IPS-20b (cell line): Measurements from ENCODE around the gene AZIN2.
"Not testable (repeated sequence)": the region's sequence is repeated elsewhere in the genome, so short reads cannot be mapped to it uniquely, and the experiment has no call there.

ENCODE experiments used
- H3K27ac ChIP-seq: one replicate; pipeline ENCODE4 v1.5.1; 2013; ENCODE audit warnings: low read length
- H3K27me3 ChIP-seq: 2 replicates; pipeline ENCODE4 v1.6.1; 2013; ENCODE audit warnings: mild to moderate bottlenecking, low read length, inconsistent platforms; ENCODE audit not compliant: insufficient read depth
- H3K36me3 ChIP-seq: 2 replicates; pipeline ENCODE4 v1.6.1; 2013; ENCODE audit warnings: low read depth, mild to moderate bottlenecking, inconsistent platforms, low read length, moderate library complexity; ENCODE audit not compliant: insufficient read depth
- H3K4me1 ChIP-seq: 2 replicates; pipeline ENCODE4 v1.6.1; 2013; ENCODE audit warnings: mild to moderate bottlenecking, control low read depth, inconsistent platforms, low read length, moderate library complexity; ENCODE audit not compliant: insufficient read depth
- H3K4me3 ChIP-seq: 2 replicates; pipeline ENCODE4 v1.5.1; 2013; ENCODE audit warnings: mild to moderate bottlenecking, low read length, inconsistent platforms
- H3K9ac ChIP-seq: 2 replicates; pipeline ENCODE4 v1.6.1; 2013; ENCODE audit warnings: low read depth, mild to moderate bottlenecking, inconsistent platforms, low read length, moderate library complexity
- H3K9me3 ChIP-seq: 2 replicates; pipeline ENCODE4 v1.6.1; 2013; ENCODE audit warnings: mild to moderate bottlenecking, low read depth, low read length, inconsistent platforms; ENCODE audit not compliant: insufficient read depth

The AZIN2 gene

DNA sequence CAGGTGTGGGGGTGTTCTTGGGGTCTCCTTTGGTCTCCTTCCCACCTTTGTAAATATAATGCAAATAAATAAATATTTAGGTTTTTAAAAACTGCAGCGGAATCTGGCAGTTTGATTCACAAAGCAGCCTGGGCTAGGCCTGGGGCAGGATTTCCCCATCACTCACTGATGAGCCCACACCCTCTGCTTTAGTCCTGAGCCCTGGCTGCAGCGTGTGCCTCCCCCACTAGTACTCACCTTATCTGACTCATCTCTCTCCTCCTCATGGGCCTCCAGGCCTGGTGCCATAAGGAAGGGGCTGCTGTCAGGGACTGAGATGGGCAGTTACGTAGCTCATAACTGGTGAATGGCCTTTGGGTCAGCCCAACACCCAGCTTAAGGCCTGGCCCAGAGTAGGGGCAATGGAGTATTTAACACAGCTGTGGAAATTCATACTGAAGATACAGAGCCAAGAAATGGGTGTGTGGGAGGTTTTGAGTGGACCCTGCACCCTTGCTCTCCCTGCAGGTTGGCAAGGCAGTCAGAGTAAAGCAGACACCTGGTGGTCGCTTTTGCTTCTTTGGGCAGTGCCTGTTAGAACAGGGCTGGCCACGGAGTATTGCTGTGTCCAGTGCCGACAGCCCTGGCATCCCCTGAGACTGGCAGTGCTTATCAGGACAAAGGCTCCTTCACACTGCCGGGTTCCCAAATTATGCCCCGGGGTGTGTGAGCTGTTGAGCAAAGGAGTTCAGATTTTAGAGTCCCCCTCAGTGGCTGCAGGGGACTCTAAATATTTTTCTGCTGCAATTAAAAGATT lies 39.7 kb downstream of the AZIN2 start:
- Histone ChIP-seq H3K9ac (no peak overlapping the region), H3K36me3 (no peaks in the 10 kb centered on the region), H3K27me3 (peaks cover 32% of the 10 kb centered on the region), H3K4me1 (no peaks in the 10 kb centered on the region), H3K9me3 (no peaks in the 10 kb centered on the region), H3K4me3 (no peak overlapping the region), H3K27ac (no peak overlapping the region)

DNA sequence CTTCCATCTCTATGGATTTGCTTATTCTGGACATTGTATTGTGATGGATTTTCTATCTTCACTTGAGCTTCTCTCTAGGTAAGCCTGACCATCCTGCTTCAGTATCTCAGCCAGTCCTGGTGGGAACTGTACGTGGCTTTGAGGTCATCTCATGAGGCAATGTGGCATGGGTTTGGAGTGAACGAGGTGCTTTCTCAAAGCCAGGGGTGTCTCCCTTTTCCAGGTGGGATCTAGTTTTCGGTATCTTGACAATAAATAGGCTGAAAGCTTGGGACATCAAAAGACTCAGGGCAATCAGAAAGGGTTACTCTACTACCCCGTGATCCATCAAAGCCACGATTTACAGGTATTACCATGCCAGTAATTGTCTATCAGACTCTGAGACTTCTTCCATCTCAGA lies 40.8 kb downstream of the AZIN2 start:
- Histone ChIP-seq H3K27me3 (peaks cover 40% of the 10 kb centered on the region), H3K36me3 (no peaks in the 10 kb centered on the region), H3K4me1 (no peaks in the 10 kb centered on the region), H3K27ac (no peak overlapping the region), H3K9me3 (no peaks in the 10 kb centered on the region), H3K9ac (no peak overlapping the region), H3K4me3 (no peak overlapping the region)

DNA sequence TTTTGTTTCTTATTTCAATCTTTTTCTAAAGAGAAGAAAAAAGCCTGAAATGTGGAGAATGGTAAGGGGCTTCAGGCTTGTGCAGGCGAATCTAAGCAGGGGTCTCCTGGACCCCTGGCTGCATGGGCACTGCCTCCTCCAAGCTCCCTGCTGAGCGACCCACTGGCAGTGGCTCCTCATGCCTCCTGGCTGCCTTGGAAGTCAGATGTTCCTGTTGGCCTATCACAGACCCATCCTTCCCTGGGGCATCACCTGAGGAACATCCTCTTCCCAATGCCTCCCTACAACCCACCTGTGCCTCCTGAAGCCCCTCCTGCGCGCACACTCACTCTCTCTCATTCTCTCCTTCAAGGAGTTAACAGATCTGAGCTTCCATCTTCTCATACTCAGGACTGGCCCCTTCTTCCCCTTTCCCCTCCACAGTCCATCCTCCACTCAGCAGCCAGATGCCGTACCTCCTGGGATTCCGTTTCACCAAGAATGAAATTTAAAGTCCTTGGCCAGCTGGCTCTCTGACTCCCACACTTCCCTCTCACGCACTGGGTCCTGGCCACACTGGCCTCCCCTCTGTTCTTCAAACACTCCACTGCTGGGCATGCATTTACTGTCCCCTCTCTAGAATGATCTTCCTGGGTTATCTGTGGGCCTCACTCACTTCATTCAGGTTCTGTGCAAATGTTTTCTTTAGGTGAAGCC lies 41.7 kb downstream of the AZIN2 start:
- no peak overlapping the region for H3K9ac ChIP-seq
- peaks cover 40% of the 10 kb centered on the region for H3K27me3 ChIP-seq
- H3K36me3 ChIP-seq = no peaks in the 10 kb centered on the region
- H3K9me3 ChIP-seq = no peaks in the 10 kb centered on the region
- H3K4me1 ChIP-seq = no peaks in the 10 kb centered on the region
- no peak overlapping the region for H3K27ac ChIP-seq
- H3K4me3 ChIP-seq = no peak overlapping the region

DNA sequence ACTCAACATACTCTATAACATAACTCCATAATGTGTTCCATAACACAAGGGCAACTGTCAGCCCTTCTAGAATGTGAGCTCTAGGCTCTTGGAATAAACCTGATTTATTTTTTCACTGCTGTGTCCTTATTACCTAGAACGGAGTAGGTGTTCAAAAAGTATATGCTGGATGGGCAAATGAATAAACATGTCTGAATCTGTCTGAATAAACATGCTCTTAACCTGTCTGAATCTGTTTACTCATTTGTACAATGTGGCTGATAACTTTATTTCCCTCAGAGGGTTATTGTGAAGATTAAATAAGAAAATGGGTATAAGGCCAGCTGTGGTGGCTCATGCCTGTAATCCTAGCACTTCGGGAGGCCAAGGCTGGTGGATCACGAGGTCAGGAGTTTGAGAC lies 42.3 kb downstream of the AZIN2 start:
- no peak overlapping the region for H3K27ac ChIP-seq
- no peaks in the 10 kb centered on the region for H3K36me3 ChIP-seq
- no peaks in the 10 kb centered on the region for H3K4me1 ChIP-seq
- no peak overlapping the region for H3K4me3 ChIP-seq
- H3K9ac ChIP-seq = no peak overlapping the region
- H3K9me3 ChIP-seq = no peaks in the 10 kb centered on the region
- peaks cover 40% of the 10 kb centered on the region for H3K27me3 ChIP-seq

DNA sequence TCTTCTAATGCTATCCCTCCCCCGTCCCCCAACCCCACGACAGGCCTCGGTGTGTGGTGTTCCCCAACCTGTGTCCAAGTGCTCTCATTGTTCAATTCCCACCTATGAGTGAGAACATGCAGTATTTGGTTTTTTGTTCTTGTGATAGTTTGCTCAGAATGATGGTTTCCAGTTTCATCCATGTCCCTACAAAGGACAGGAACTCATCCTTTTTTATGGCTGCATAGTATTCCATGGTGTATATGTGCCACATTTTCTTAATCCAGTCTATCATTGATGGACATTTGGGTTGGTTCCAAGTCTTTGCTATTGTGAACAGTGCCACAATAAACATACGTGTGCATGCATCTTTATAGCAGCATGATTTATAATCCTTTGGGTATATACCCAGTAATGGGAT lies 43.7 kb downstream of the AZIN2 start:
- not testable (repeated sequence) for H3K9me3 ChIP-seq, H3K9ac ChIP-seq, H3K4me1 ChIP-seq, H3K4me3 ChIP-seq, H3K27ac ChIP-seq, H3K36me3 ChIP-seq
- peaks cover 32% of the 10 kb centered on the region for H3K27me3 ChIP-seq

DNA sequence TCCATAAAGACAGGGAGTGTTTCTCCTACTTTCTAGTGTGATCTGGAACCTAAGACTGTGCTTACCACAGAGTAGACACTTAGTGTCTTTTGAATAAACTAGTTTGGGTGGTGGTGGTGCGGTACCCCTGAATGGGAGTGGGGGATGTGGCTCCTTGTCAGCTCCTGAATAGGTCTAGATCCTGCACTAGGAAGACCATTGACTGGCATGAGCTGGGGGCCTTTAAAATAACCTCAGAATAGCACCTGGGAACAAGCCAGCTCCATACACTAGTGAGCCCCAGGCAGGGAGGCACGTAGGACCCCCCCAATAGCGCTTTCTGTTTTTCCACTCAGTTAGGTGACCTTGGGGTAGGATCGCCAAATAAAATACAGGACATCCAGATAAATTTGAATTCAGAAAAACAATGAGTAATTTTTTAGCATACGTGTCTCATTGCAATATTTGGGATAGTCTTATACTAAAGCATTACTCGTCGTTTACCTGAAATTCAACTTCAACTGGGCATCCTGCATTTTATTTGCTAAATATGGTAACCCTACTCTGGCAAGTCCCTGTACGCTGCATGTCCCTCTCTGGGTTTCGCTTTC lies 45.6 kb downstream of the AZIN2 start:
- H3K9me3 ChIP-seq = no peaks in the 10 kb centered on the region
- no peaks in the 10 kb centered on the region for H3K36me3 ChIP-seq
- H3K27ac ChIP-seq = no peak overlapping the region
- H3K4me3 ChIP-seq = peak overlapping the region; percentile 93
- peaks cover 31% of the 10 kb centered on the region for H3K27me3 ChIP-seq
- peak overlapping the region; percentile 92; the same call in 1 of the 2 replicates for H3K9ac ChIP-seq
- peaks cover 4% of the 10 kb centered on the region; the same call in 1 of the 2 replicates for H3K4me1 ChIP-seq

DNA sequence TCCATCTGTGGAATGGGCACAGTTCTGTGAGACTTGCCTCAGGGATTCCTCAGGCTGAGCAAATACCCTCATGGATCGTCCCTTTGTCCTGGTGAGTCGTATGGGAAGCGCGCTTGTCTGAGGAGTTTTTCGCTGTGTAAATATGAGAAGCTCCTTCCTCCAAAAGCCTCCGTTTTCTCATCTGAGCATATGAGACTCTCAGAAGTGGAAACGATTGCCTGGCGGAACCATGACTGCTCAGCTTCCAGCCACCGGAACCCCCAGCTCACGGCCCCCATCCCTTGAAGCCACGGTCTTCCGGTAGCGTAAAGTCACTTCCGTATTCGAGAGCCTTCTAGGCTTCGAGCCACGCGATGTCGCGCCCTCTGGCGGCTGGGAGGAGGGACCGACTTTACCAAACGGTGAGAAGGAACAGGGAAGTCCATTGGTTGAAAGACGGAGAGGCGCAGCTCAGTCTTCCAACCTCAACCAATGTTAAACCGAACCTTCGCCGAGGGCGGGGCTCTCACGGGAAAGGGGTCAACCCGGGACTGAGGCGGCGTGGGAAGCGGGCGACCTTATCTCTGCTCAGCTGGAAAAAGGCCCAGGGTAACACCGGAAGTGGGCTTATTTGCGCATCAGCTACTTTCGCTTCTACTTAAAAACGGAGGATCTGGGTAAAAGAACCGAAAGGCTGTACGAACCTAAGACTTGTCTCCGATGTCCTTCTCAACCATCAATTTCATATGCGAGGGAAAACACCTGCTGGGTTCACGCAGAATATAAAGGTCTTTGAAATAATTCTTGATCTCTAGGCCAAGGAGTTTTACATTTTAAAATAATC lies 46.3 kb downstream of the AZIN2 start:
- no peaks in the 10 kb centered on the region for H3K9me3 ChIP-seq
- peak overlapping the region; percentile 93 for H3K4me3 ChIP-seq
- H3K9ac ChIP-seq = peak overlapping the region; percentile 92; the same call in 1 of the 2 replicates
- H3K36me3 ChIP-seq = no peaks in the 10 kb centered on the region
- H3K27me3 ChIP-seq = peaks cover 24% of the 10 kb centered on the region
- H3K27ac ChIP-seq = no peak overlapping the region
- peaks cover 4% of the 10 kb centered on the region; the same call in 1 of the 2 replicates for H3K4me1 ChIP-seq

DNA sequence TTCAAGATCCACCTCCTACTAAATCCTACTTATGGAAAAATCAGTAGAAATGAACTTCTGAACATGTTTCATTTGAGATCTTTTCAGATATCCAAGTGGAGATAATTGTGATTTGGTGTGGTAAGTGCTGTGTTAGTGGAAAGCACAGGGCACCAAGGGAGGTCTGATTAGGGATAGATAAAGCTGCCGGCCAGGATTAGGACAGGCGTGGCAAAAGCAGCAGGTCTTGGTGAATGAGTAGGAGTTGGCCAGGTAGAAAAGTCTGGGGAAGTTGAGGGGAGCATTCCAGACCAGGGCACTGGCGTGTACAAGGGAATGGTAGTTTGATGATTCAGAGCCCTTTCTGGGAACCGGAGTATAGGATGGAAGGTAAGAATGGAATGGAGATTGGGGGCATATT lies 47.8 kb downstream of the AZIN2 start:
- no peaks in the 10 kb centered on the region for H3K36me3 ChIP-seq
- H3K27me3 ChIP-seq = peaks cover 12% of the 10 kb centered on the region; the same call in 1 of the 2 replicates
- peaks cover 4% of the 10 kb centered on the region; the same call in 1 of the 2 replicates for H3K4me1 ChIP-seq
- no peak overlapping the region for H3K27ac ChIP-seq
- no peak overlapping the region for H3K9ac ChIP-seq
- no peak overlapping the region for H3K4me3 ChIP-seq
- no peaks in the 10 kb centered on the region for H3K9me3 ChIP-seq

DNA sequence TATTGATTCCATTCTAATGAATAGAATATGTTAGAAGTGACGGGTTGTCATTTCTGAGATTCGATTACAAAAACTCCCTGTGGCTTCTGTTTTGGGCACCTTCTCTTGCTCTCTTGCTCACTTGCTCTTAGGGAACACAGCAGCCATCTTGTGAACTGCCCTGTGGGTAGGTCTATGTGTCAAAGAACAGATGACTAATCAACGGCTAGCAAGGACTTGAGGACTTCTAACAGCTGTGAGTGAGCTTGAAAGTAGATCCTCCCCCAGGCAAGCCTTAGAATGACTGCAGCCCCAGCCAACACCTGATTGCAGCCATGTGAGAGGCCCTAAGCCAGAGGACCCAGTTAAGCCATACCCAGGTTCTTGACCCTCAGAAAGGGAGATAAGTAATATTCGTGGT lies 49.3 kb downstream of the AZIN2 start:
- Histone ChIP-seq H3K27ac (no peak overlapping the region), H3K9ac (no peak overlapping the region), H3K9me3 (no peaks in the 10 kb centered on the region), H3K4me1 (peaks cover 4% of the 10 kb centered on the region; the same call in 1 of the 2 replicates), H3K36me3 (no peaks in the 10 kb centered on the region), H3K4me3 (no peak overlapping the region), H3K27me3 (peaks cover 11% of the 10 kb centered on the region; the same call in 1 of the 2 replicates)

DNA sequence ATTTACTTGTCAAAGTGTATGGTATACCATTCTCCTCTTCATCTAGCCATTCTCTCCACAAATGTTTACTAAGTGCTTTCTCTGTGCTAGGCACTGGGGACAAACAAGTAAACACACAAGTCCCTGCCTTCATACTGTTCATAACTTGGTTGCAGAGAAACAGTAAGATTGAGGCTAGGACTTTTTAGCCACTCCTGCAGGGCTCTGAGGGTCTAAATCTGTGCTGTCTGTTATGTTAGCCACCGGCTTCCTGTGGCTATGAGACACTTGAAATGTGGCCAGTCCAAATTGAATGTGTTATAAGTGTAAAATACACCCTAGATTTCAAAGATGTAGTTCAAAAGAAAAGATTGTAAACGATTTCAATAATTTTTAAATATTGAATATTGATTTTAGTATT lies 50.2 kb downstream of the AZIN2 start:
- Histone ChIP-seq H3K27me3 (peaks cover 4% of the 10 kb centered on the region; the same call in 1 of the 2 replicates), H3K4me1 (peaks cover 4% of the 10 kb centered on the region; the same call in 1 of the 2 replicates), H3K27ac (no peak overlapping the region), H3K9me3 (no peaks in the 10 kb centered on the region), H3K4me3 (no peak overlapping the region), H3K36me3 (no peaks in the 10 kb centered on the region), H3K9ac (no peak overlapping the region)

DNA sequence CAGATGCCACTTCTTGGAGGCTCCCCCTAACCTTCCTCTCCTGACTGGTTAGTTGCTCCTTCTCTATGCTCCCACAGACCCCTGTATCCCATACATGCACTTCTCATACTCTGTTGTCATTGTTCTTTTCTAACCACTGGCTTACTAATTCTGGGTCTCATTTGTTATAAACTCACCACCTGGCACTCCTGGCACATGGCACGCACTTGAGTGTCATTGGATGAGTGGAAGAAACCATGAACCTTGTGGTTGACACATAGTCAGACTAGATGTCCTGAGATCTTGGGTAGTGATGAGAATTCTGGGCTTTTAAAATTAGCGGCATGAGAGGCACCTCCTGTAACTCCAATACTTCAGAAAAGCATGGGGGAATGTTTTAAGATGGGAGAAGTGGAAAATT lies 51.6 kb downstream of the AZIN2 start:
- Histone ChIP-seq H3K27me3 (no peaks in the 10 kb centered on the region), H3K27ac (no peak overlapping the region), H3K9ac (no peak overlapping the region), H3K4me1 (peaks cover 4% of the 10 kb centered on the region; the same call in 1 of the 2 replicates), H3K9me3 (no peaks in the 10 kb centered on the region), H3K36me3 (no peaks in the 10 kb centered on the region), H3K4me3 (no peak overlapping the region)
